Uterus (tissue), 2 donors: ENCODE data around the gene CLSTN3.

Source experiments
- CTCF ChIP-seq, 4 experiments: fragments of 200-600 bp in 2 of 4; fragments of 450-650 bp in 2 of 4; sonication (generic) in 2 of 4; IDR thresholded peaks; one replicate each; pipeline ENCODE4 v1.5.1; 2016 to 2019; ENCODE audit warnings: antibody characterized with exemption in 4 of 4, mild to moderate bottlenecking in 2 of 4, moderate library complexity in 1 of 4
- POLR2A ChIP-seq, 2 donors: fragments of 450-650 bp; IDR thresholded peaks; one replicate each; pipeline ENCODE4 v1.6.1; 2016; ENCODE audit warnings: antibody characterized with exemption in 2 of 2, mild to moderate bottlenecking in 1 of 2, moderate library complexity in 1 of 2

GRCh38 chr12:7157391-7157790 is 27.2 kb downstream of the CLSTN3 start:
- TF ChIP-seq POLR2A (IDR thresholded peaks at IDR 0.05) (no peak), CTCF (IDR thresholded peaks at IDR 0.05) (no peak)
